Activated naive CD8-positive, alpha-beta T cell treated with anti-CD3 and anti-CD28 coated beads, Interleukin-2, amount 50 U/mL, for 24 hours (primary cell): ENCODE data around the gene CLCN4.
A peak's percentile ranks its signal among the peaks of the same experiment; 100 is the strongest.

Source experiments
- ATAC-seq: fragments of 150-1000 bp; cut with Tn5 transposase; one replicate; pipeline ENCODE4 v1.10.0; 2021
- DNase-seq: peaks from one replicate; pipeline ENCODE4 v3.0.0; 2021
- H3K27ac Mint-ChIP-seq: one replicate; pipeline ENCODE4 v1.8.0; 2021; ENCODE audit warnings: mild to moderate bottlenecking, mixed read lengths
- H3K27me3 Mint-ChIP-seq: one replicate; pipeline ENCODE4 v1.8.0; 2021; ENCODE audit warnings: mixed read lengths
- H3K36me3 Mint-ChIP-seq: one replicate; pipeline ENCODE4 v1.8.0; 2021; ENCODE audit warnings: low read depth, mixed read lengths
- H3K4me1 Mint-ChIP-seq: one replicate; pipeline ENCODE4 v1.8.0; 2021; ENCODE audit warnings: mixed read lengths
- H3K4me3 Mint-ChIP-seq: one replicate; pipeline ENCODE4 v1.8.0; 2021; ENCODE audit warnings: mild to moderate bottlenecking, moderate library complexity, mixed read lengths
- H3K9me3 Mint-ChIP-seq: one replicate; pipeline ENCODE4 v1.8.0; 2021; ENCODE audit warnings: mixed read lengths

CLCN4 gene

GRCh38 chrX:10167573-10167972, 10.8 kb downstream of the CLCN4 start:
- DNase-seq, result no peak
- Mint-ChIP-seq H3K36me3 (no peaks in the 10 kb centered on the region), H3K9me3 (no peaks in the 10 kb centered on the region), H3K27me3 (peaks cover 6% of the 10 kb centered on the region), H3K27ac (no peak overlapping the region), H3K4me1 (peaks cover 22% of the 10 kb centered on the region), H3K4me3 (no peak overlapping the region)
- ATAC-seq, result no peak

- no peak for DNase-seq
Observed at GRCh38 chrX:10168226-10168625, 11.5 kb downstream of the CLCN4 start.

GRCh38 chrX:10169175-10169574, 12.4 kb downstream of the CLCN4 start:
- Mint-ChIP-seq H3K4me3 (no peak overlapping the region), H3K27me3 (peaks cover 6% of the 10 kb centered on the region), H3K36me3 (no peaks in the 10 kb centered on the region), H3K4me1 (peaks cover 18% of the 10 kb centered on the region), H3K27ac (no peak overlapping the region), H3K9me3 (no peaks in the 10 kb centered on the region)
- no peak for DNase-seq
- ATAC-seq, result no peak

More at GRCh38 chrX:10168226-10168625, 11.5 kb downstream of the CLCN4 start:
- ATAC-seq, result no peak
- Mint-ChIP-seq H3K27me3 (peaks cover 6% of the 10 kb centered on the region), H3K4me1 (peaks cover 18% of the 10 kb centered on the region), H3K36me3 (no peaks in the 10 kb centered on the region), H3K27ac (no peak overlapping the region), H3K4me3 (no peak overlapping the region), H3K9me3 (no peaks in the 10 kb centered on the region)

GRCh38 chrX:10171249-10171648, 14.5 kb downstream of the CLCN4 start:
- DNase-seq, result no peak
- no peak for ATAC-seq
- peaks cover 10% of the 10 kb centered on the region for H3K4me1 Mint-ChIP-seq
- H3K9me3 Mint-ChIP-seq, result no peaks in the 10 kb centered on the region
- H3K27ac Mint-ChIP-seq, result no peak overlapping the region
- peaks cover 4% of the 10 kb centered on the region for H3K27me3 Mint-ChIP-seq
- no peaks in the 10 kb centered on the region for H3K36me3 Mint-ChIP-seq
- H3K4me3 Mint-ChIP-seq, result no peak overlapping the region

GRCh38 chrX:10172877-10173276, 16.1 kb downstream of the CLCN4 start:
- DNase-seq (no peak), ATAC-seq (no peak)
- no peak overlapping the region for H3K27ac Mint-ChIP-seq
- no peak overlapping the region for H3K4me3 Mint-ChIP-seq
- H3K4me1 Mint-ChIP-seq, result peaks cover 5% of the 10 kb centered on the region
- H3K27me3 Mint-ChIP-seq, result peaks cover 4% of the 10 kb centered on the region
- H3K9me3 Mint-ChIP-seq, result no peaks in the 10 kb centered on the region
- H3K36me3 Mint-ChIP-seq, result no peaks in the 10 kb centered on the region

- Mint-ChIP-seq H3K27ac (no peak overlapping the region), H3K27me3 (peaks cover 4% of the 10 kb centered on the region)
- DNase-seq, result no peak
Observed at GRCh38 chrX:10173331-10173900, 16.6 kb downstream of the CLCN4 start.

GRCh38 chrX:10174051-10174450, 17.3 kb downstream of the CLCN4 start:
- H3K4me1 Mint-ChIP-seq, result peaks cover 4% of the 10 kb centered on the region
- DNase-seq (no peak), ATAC-seq (no peak)
- H3K27me3 Mint-ChIP-seq, result peaks cover 4% of the 10 kb centered on the region
- no peaks in the 10 kb centered on the region for H3K9me3 Mint-ChIP-seq
- no peak overlapping the region for H3K4me3 Mint-ChIP-seq
- H3K27ac Mint-ChIP-seq, result no peak overlapping the region
- H3K36me3 Mint-ChIP-seq, result no peaks in the 10 kb centered on the region

More at GRCh38 chrX:10173331-10173900, 16.6 kb downstream of the CLCN4 start:
- ATAC-seq, result no peak
- Mint-ChIP-seq H3K9me3 (no peaks in the 10 kb centered on the region), H3K36me3 (no peaks in the 10 kb centered on the region), H3K4me3 (no peak overlapping the region), H3K4me1 (peaks cover 4% of the 10 kb centered on the region)

- no peaks in the 10 kb centered on the region for H3K9me3 Mint-ChIP-seq
- H3K36me3 Mint-ChIP-seq, result no peaks in the 10 kb centered on the region
- H3K27ac Mint-ChIP-seq, result no peak overlapping the region
- H3K4me3 Mint-ChIP-seq, result no peak overlapping the region
- H3K4me1 Mint-ChIP-seq, result peaks cover 4% of the 10 kb centered on the region
- no peak for DNase-seq
- peaks cover 3% of the 10 kb centered on the region for H3K27me3 Mint-ChIP-seq
- no peak for ATAC-seq
Observed at GRCh38 chrX:10174810-10175209, 18.0 kb downstream of the CLCN4 start.

GRCh38 chrX:10175319-10175871, 18.6 kb downstream of the CLCN4 start:
- no peaks in the 10 kb centered on the region for H3K36me3 Mint-ChIP-seq

GRCh38 chrX:10176121-10177003, 19.6 kb downstream of the CLCN4 start:
- ATAC-seq (no peak), DNase-seq (no peak)
- H3K27ac Mint-ChIP-seq, result peak overlapping the region; percentile 2
- no peak overlapping the region for H3K4me3 Mint-ChIP-seq
- peaks cover 3% of the 10 kb centered on the region for H3K27me3 Mint-ChIP-seq
- H3K36me3 Mint-ChIP-seq, result no peaks in the 10 kb centered on the region
- no peaks in the 10 kb centered on the region for H3K9me3 Mint-ChIP-seq
- peaks cover 4% of the 10 kb centered on the region for H3K4me1 Mint-ChIP-seq

More at GRCh38 chrX:10175319-10175871, 18.6 kb downstream of the CLCN4 start:
- peaks cover 4% of the 10 kb centered on the region for H3K4me1 Mint-ChIP-seq
- H3K27ac Mint-ChIP-seq, result no peak overlapping the region
- no peaks in the 10 kb centered on the region for H3K9me3 Mint-ChIP-seq
- DNase-seq (no peak), ATAC-seq (no peak)
- no peak overlapping the region for H3K4me3 Mint-ChIP-seq
- H3K27me3 Mint-ChIP-seq, result peaks cover 3% of the 10 kb centered on the region

- H3K9me3 Mint-ChIP-seq, result no peaks in the 10 kb centered on the region
- peaks cover 4% of the 10 kb centered on the region for H3K4me1 Mint-ChIP-seq
- H3K27ac Mint-ChIP-seq, result no peak overlapping the region
- no peak overlapping the region for H3K4me3 Mint-ChIP-seq
- ATAC-seq (no peak), DNase-seq (no peak)
- peaks cover 3% of the 10 kb centered on the region for H3K27me3 Mint-ChIP-seq
- H3K36me3 Mint-ChIP-seq, result no peaks in the 10 kb centered on the region
Observed at GRCh38 chrX:10177004-10177396, 20.2 kb downstream of the CLCN4 start.

GRCh38 chrX:10177601-10178000, 20.8 kb downstream of the CLCN4 start:
- no peak overlapping the region for H3K4me3 Mint-ChIP-seq

GRCh38 chrX:10178866-10179463, 22.2 kb downstream of the CLCN4 start:
- Mint-ChIP-seq H3K9me3 (no peaks in the 10 kb centered on the region), H3K27me3 (no peaks in the 10 kb centered on the region), H3K27ac (no peak overlapping the region), H3K36me3 (no peaks in the 10 kb centered on the region), H3K4me1 (peaks cover 4% of the 10 kb centered on the region), H3K4me3 (no peak overlapping the region)
- no peak for DNase-seq
- ATAC-seq, result no peak

More at GRCh38 chrX:10177601-10178000, 20.8 kb downstream of the CLCN4 start:
- Mint-ChIP-seq H3K9me3 (no peaks in the 10 kb centered on the region), H3K27me3 (no peaks in the 10 kb centered on the region), H3K4me1 (peaks cover 4% of the 10 kb centered on the region), H3K27ac (no peak overlapping the region), H3K36me3 (no peaks in the 10 kb centered on the region)
- no peak for DNase-seq
- ATAC-seq, result no peak

- H3K9me3 Mint-ChIP-seq, result no peaks in the 10 kb centered on the region
- no peaks in the 10 kb centered on the region for H3K4me1 Mint-ChIP-seq
- H3K36me3 Mint-ChIP-seq, result no peaks in the 10 kb centered on the region
- ATAC-seq (no peak), DNase-seq (no peak)
- H3K4me3 Mint-ChIP-seq, result no peak overlapping the region
- no peaks in the 10 kb centered on the region for H3K27me3 Mint-ChIP-seq
- H3K27ac Mint-ChIP-seq, result no peak overlapping the region
Observed at GRCh38 chrX:10183760-10184159, 27.0 kb downstream of the CLCN4 start.

GRCh38 chrX:10184411-10184810, 27.6 kb downstream of the CLCN4 start:
- H3K4me3 Mint-ChIP-seq, result no peak overlapping the region
- H3K36me3 Mint-ChIP-seq, result no peaks in the 10 kb centered on the region
- no peak for DNase-seq
- no peak overlapping the region for H3K27ac Mint-ChIP-seq
- no peaks in the 10 kb centered on the region for H3K9me3 Mint-ChIP-seq
- no peaks in the 10 kb centered on the region for H3K4me1 Mint-ChIP-seq
- no peaks in the 10 kb centered on the region for H3K27me3 Mint-ChIP-seq
- no peak for ATAC-seq
